ENCODE measurements around the gene GPBP1L1.

GRCh38 chr1:45687014-45687753 is 851 bp upstream of the GPBP1L1 start:
- peak; percentile 95 for TF ChIP-seq POLR2A (IDR thresholded peaks at IDR 0.05; ENCODE audit: low read depth, low read length)
- TF ChIP-seq POLR2AphosphoS5 (IDR thresholded peaks at IDR 0.05; ENCODE audit: low read depth, low read length): peak; percentile 97
- TF ChIP-seq TAF1 (IDR thresholded peaks at IDR 0.05; ENCODE audit: borderline replicate concordance, low read depth, low read length): peak; percentile 91
